Spleen (tissue), 11 donors: ENCODE data around the gene ADAMTS12. TPM values are rescaled to one million over a fixed set of nuclear protein-coding genes. Genes with fewer than 3 reads are reported as not detected.
"Not testable (repeated sequence)": the region's sequence is repeated elsewhere in the genome, so short reads cannot be mapped to it uniquely, and the experiment has no call there.

ENCODE experiments used
- DNase-seq: peaks from one replicate; pipeline ENCODE4 v3.0.0-alpha.2; 2020
- H3K27ac ChIP-seq, 8 donors: fragments of 200-600 bp; sonication (generic) in 7 of 8; 1 replicate in 4 of 8; 2 replicates in 4 of 8; pipeline versions ENCODE4 v1.5.0 to v1.8.0; 2016 to 2021; ENCODE audit warnings: inconsistent platforms in 4 of 8, mild to moderate bottlenecking in 4 of 8, moderate library complexity in 1 of 8
- H3K27me3 ChIP-seq, 7 donors: fragments of 200-600 bp; sonication (generic) in 6 of 7; replicated peaks in 1 of 7; 1 replicate in 4 of 7; 2 replicates in 3 of 7; pipeline versions ENCODE4 v1.5.0 to v1.8.0; 2016 to 2021; ENCODE audit warnings: inconsistent platforms in 3 of 7, mild to moderate bottlenecking in 1 of 7
- H3K36me3 ChIP-seq, 6 donors: fragments of 200-600 bp; sonication (generic) in 5 of 6; 1 replicate in 4 of 6; 2 replicates in 2 of 6; pipeline versions ENCODE4 v1.5.0 to v1.8.0; 2016 to 2021; ENCODE audit warnings: inconsistent platforms in 2 of 6
- H3K4me1 ChIP-seq, 6 donors: fragments of 200-600 bp; sonication (generic) in 5 of 6; 1 replicate in 3 of 6; 2 replicates in 3 of 6; pipeline versions ENCODE4 v1.5.0 to v1.8.0; 2016 to 2021; ENCODE audit warnings: inconsistent platforms in 3 of 6
- H3K4me3 ChIP-seq, 8 donors: fragments of 200-600 bp; sonication (generic) in 7 of 8; 1 replicate in 4 of 8; 2 replicates in 4 of 8; pipeline versions ENCODE4 v1.5.0 to v1.8.0; 2016 to 2021; ENCODE audit warnings: inconsistent platforms in 4 of 8, mild to moderate bottlenecking in 4 of 8, moderate library complexity in 2 of 8
- H3K9me3 ChIP-seq, 8 donors: fragments of 200-600 bp; sonication (generic) in 7 of 8; 1 replicate in 4 of 8; 2 replicates in 4 of 8; pipeline versions ENCODE4 v1.5.0 to v1.8.0; 2016 to 2021; ENCODE audit warnings: inconsistent platforms in 4 of 8
- POLR2A ChIP-seq, 3 donors: fragments of 450-650 bp; IDR thresholded peaks; one replicate each; pipeline ENCODE4 v1.5.1; 2017; ENCODE audit warnings: antibody characterized with exemption in 3 of 3, mild to moderate bottlenecking in 1 of 3
- POLR2AphosphoS5 ChIP-seq, 3 donors: sonication (generic); formaldehyde crosslinking; IDR thresholded peaks; one replicate each; pipeline ENCODE4 v1.5.1; 2017; ENCODE audit warnings: antibody characterized with exemption in 3 of 3
- WGBS, 5 donors: extraction: QIAGEN DNeasy Blood & Tissue Kit in 3 of 5; methylation state at CpG; one replicate each; pipeline versions ENCODE4 v1.1.5 to v1.1.7; 2013 to 2018; 5-methylcytosine and 5-hydroxymethylcytosine counted together
- intact Hi-C: fragments of 100-400 bp; cut with DNase I; formaldehyde crosslinking; loops from one replicate; pipeline ENCODE4 v1.15.0; 2023; ENCODE audit warnings: low total_unique reads
- polyA plus RNA-seq, 3 donors: library from polyadenylated mRNA; stranded (reverse); fragments of 200-250 nt; gene quantifications; one replicate each; pipeline ENCODE4 v1.2.1, GENCODE V29; 2013
- total RNA-seq, 7 donors: library from RNA; depleted of rRNA in 3 of 7; stranded (reverse); fragments of >200 nt in 3 of 7; fragmentation: NEBNext Ultra II Directional in 4 of 7; extraction: Animal tissue kit (Norgen Biotek cat#: 25700) in 4 of 7; gene quantifications; one replicate each; pipeline versions ENCODE4 v1.1.0 to v1.2.1, GENCODE V29; 2016 to 2021
- TF ChIP-seq, protein P1 (sequence below), 11 experiments: fragments of 200-600 bp in 7 of 11; fragments of 450-650 bp in 4 of 11; sonication (generic) in 4 of 11; IDR thresholded peaks in 8 of 11; conservative IDR thresholded peaks in 3 of 11; 1 replicate in 7 of 11; 2 replicates in 4 of 11; pipeline versions ENCODE4 v1.4.0 to v1.8.0; 2016 to 2021; ENCODE audit warnings: antibody characterized with exemption in 11 of 11, inconsistent platforms in 4 of 11, mild to moderate bottlenecking in 1 of 11
- donor health status: healthy with polysubstance abuse.
- donor health status: DM: no; HTN: no; CAD: no; lungs with moderate emphysema.
- donor health status: DM: no; HTN: no; CAD: no.
- donor health status: Bipolar disorder and iron deficiency.
- donor health status: healthy.
- donor health status: DM: no; HTN: no; CAD: no.
- donor health status: DM: yes; HTN: yes; CAD: no.

The ADAMTS12 gene
- total and polyA plus RNA-seq, 10 donors, result 0.07 to 4.3 (median 1.4) TPM

DNA sequence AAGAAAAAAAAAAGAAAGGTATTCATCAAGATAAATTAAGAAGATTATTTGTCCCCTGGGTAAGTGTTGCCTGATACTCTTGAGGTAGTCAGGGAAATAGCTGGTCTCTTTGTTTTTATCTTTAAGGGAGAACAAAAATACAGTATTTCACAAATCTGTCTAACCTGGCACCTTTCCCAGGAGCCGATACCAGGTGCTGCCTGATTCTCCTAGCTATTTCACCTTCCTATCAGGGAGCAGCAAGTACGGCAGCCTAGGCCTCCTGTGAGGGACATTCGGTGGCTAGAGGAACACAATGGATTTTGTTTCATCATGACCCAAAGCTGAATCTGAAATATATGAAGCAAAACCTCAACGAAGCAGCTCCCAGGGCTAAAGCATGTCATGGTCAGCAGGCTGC lies 365.0 kb downstream of the ADAMTS12 start:
- TF ChIP-seq, protein P1, sequence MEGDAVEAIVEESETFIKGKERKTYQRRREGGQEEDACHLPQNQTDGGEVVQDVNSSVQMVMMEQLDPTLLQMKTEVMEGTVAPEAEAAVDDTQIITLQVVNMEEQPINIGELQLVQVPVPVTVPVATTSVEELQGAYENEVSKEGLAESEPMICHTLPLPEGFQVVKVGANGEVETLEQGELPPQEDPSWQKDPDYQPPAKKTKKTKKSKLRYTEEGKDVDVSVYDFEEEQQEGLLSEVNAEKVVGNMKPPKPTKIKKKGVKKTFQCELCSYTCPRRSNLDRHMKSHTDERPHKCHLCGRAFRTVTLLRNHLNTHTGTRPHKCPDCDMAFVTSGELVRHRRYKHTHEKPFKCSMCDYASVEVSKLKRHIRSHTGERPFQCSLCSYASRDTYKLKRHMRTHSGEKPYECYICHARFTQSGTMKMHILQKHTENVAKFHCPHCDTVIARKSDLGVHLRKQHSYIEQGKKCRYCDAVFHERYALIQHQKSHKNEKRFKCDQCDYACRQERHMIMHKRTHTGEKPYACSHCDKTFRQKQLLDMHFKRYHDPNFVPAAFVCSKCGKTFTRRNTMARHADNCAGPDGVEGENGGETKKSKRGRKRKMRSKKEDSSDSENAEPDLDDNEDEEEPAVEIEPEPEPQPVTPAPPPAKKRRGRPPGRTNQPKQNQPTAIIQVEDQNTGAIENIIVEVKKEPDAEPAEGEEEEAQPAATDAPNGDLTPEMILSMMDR (IDR thresholded peaks at IDR 0.05 in 8 of 11, conservative IDR thresholded peaks at IDR 0.05 in 3 of 11), result no peak
- TF ChIP-seq POLR2AphosphoS5 (IDR thresholded peaks at IDR 0.05) (no peak), POLR2A (IDR thresholded peaks at IDR 0.05) (no peak)
- DNase-seq, result no peak
- intact Hi-C loops, result no loop called here

DNA sequence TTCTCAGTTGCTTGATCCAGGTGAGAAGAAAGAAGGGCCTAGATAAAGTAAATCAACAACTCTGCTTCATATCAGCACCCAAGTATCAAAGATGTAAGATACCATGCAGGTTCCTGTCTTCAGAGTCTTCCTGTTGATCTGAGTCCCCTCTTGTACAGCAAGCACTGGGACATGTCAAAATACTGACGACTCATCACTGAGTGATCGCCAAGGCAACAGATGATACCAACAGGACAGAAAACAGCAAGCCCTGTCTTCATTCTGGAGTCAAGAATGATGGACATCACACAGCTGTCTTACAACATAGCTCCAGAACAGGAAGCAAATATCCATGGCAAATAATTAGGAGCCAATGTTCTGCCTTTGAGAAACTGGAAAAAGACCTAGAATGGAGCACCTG lies 367.3 kb downstream of the ADAMTS12 start:
- Histone ChIP-seq H3K4me3 (no peak overlapping the region), H3K4me1 (no peaks in the 10 kb centered on the region), H3K36me3 (no peaks in the 10 kb centered on the region), H3K27ac (no peak overlapping the region), H3K27me3 (no peaks in the 10 kb centered on the region), H3K9me3 (peaks cover 0 to 2% (median 0%) of the 10 kb centered on the region in 8 donors)
- TF ChIP-seq POLR2A (IDR thresholded peaks at IDR 0.05), result no peak
- TF ChIP-seq POLR2AphosphoS5 (IDR thresholded peaks at IDR 0.05), result no peak
- TF ChIP-seq, protein P1 (IDR thresholded peaks at IDR 0.05 in 8 of 11, conservative IDR thresholded peaks at IDR 0.05 in 3 of 11), result no peak
- intact Hi-C loops, result no loop called here
- DNase-seq, result no peak
- WGBS, 5 donors, result 64 to 95% (median 91%) methylated on average over 2 of the region's 2 CpGs

More for the DNA sequence above, 365.0 kb downstream of the ADAMTS12 start:
- Histone ChIP-seq H3K9me3 (no peaks in the 10 kb centered on the region), H3K36me3 (no peaks in the 10 kb centered on the region), H3K4me3 (no peak overlapping the region), H3K27me3 (no peaks in the 10 kb centered on the region), H3K4me1 (no peaks in the 10 kb centered on the region), H3K27ac (no peak overlapping the region)
- 84 to 87% (median 85%) methylated on average over 4 of the region's 4 CpGs for WGBS, 5 donors

DNA sequence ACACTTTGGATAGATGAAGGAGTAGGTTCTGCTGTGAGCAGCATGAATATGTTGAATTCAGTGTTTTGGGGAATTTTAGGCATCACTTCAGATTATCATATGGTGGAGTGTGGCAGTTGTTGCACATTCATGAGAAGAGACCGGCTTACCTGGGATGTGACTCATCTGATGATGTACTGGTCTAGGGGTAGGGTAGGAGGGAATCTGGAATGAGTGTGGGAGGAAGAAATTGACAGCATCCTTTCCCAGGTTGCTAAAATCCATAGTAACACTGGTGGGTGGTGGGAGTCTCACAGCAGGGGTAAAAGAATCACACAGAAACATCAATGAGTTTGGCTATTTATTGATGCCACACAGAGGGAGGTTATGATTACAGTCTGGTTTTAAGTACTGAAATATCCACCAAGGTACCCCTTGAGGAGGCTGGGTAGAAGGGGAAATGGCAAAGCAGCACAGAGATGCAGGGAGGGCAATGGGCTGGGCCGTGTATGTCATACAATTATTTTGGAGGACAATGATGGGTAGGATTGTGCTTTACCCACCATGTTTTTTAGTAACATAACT lies 368.5 kb downstream of the ADAMTS12 start:
- 81 to 97% (median 85%) methylated on average over 2 of the region's 2 CpGs for WGBS, 5 donors

DNA sequence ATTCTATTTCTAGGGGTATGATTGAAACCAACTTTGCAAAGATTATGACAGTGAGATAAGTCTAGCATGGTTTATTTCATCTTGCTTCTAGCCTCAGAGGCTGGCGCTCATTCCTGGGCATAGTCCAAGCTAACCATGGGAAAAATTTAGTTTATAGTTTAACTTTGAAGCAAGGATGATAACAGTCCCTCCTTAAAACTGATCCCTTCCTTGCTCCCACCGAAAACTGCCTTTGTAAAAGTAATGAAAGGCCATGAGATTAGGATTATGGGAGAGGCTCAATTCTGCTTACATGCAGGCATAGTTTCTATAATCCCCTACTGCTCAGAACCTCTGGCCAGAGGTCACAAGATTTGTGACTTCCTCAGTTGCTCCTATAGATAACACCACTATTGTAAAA lies 375.4 kb downstream of the ADAMTS12 start:
- TF ChIP-seq POLR2A (IDR thresholded peaks at IDR 0.05), result no peak
- TF ChIP-seq, protein P1 (IDR thresholded peaks at IDR 0.05 in 8 of 11, conservative IDR thresholded peaks at IDR 0.05 in 3 of 11), result no peak
- TF ChIP-seq POLR2AphosphoS5 (IDR thresholded peaks at IDR 0.05), result no peak
- H3K9me3 ChIP-seq, result peaks cover 0 to 10% (median 0%) of the 10 kb centered on the region in 8 donors
- WGBS, 5 donors, result 75 to 94% (median 85%) methylated on average over 2 of the region's 2 CpGs
- no peaks in the 10 kb centered on the region for H3K4me1 ChIP-seq
- no peaks in the 10 kb centered on the region for H3K27me3 ChIP-seq
- no peak overlapping the region for H3K27ac ChIP-seq
- H3K4me3 ChIP-seq, result no peak overlapping the region
- no peaks in the 10 kb centered on the region for H3K36me3 ChIP-seq
- DNase-seq, result no peak
- intact Hi-C loops, result no loop called here

More for the DNA sequence above, 368.5 kb downstream of the ADAMTS12 start:
- peaks cover 0 to 10% (median 0%) of the 10 kb centered on the region in 8 donors for H3K9me3 ChIP-seq
- no peaks in the 10 kb centered on the region for H3K4me1 ChIP-seq
- no peaks in the 10 kb centered on the region for H3K36me3 ChIP-seq
- TF ChIP-seq POLR2A (IDR thresholded peaks at IDR 0.05) (no peak), POLR2AphosphoS5 (IDR thresholded peaks at IDR 0.05) (no peak)
- TF ChIP-seq, protein P1 (IDR thresholded peaks at IDR 0.05 in 8 of 11, conservative IDR thresholded peaks at IDR 0.05 in 3 of 11), result no peak
- no peak overlapping the region for H3K4me3 ChIP-seq
- intact Hi-C loops, result no loop called here
- DNase-seq, result no peak
- H3K27me3 ChIP-seq, result no peaks in the 10 kb centered on the region
- H3K27ac ChIP-seq, result no peak overlapping the region

DNA sequence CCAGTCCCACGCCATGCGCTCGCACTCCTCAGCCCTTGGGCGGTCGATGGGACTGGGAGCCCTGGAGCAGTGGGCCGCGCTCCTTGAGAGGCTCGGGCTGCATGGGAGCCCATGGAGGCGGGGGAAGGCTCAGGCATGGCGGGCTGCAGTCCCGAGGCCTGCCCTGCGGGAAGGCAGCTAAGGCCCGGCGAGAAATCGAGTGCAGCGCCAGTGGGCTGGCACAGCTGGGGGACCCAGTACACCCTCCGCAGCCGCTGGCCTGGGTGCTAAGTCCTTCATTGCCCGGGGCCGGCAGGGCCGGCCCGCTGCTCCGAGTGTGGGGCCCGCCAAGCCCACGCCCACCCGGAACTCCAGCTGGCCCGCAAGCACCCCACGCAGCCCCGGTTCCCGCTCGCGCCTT lies 376.4 kb downstream of the ADAMTS12 start:
- H3K27me3 ChIP-seq, intact Hi-C loops, H3K27ac ChIP-seq, H3K4me3 ChIP-seq, H3K36me3 ChIP-seq, H3K4me1 ChIP-seq, DNase-seq: not testable (repeated sequence)
- H3K9me3 ChIP-seq, result peaks cover 0 to 10% (median 0%) of the 10 kb centered on the region in 8 donors
- WGBS, 5 donors, result 95 to 98% (median 96%) methylated on average over 9 to 32 of the region's 32 CpGs
